ENCODE results near the gene LAMC3. TPM values are rescaled to one million over a fixed set of nuclear protein-coding genes. Genes with fewer than 3 reads are reported as not detected.

The LAMC3 gene
- polyA plus RNA-seq, 1 of the 3 experiments (the other 2 are of a cell fraction), result 0.07 TPM

- H3K9me2 ChIP-seq, result no peaks in the 10 kb centered on the region
- 2% methylated on average over 22 of the region's 61 CpGs for WGBS (ENCODE audit: low lambda C conversion rate)
- peak within 1 kb of the TSS; percentile 99 for H2AFZ ChIP-seq (ENCODE audit: low read depth)
- peak within 1 kb of the TSS; percentile 66 to 74 for H3K27ac ChIP-seq (ENCODE audit: low read depth in 2 of 2, low read length in 1 of 2)
- H3K4me2 ChIP-seq, result peak within 1 kb of the TSS; percentile 93
- peaks cover 43% of the 10 kb centered on the region for H3K79me2 ChIP-seq (ENCODE audit: insufficient read depth)
- CTCF ChIA-PET, result interaction anchor here (1.3 to 2.1 kb wide), 5 partner anchors 12 to 79 kb away, joined by 3 to 8 read pairs (median 5); no protein-coding TSS in a partner anchor
- H3K4me1 ChIP-seq (ENCODE audit: control insufficient read depth in 1 of 2, insufficient read depth in 2 of 2, low read depth in 1 of 2, low read length in 1 of 2), result peaks cover 10% of the 10 kb centered on the region in 2 experiments; a peak in 2 of 4 replicates
- H3K36me3 ChIP-seq (replicated peaks in 1 of 2; ENCODE audit: control insufficient read depth in 1 of 2, insufficient read depth in 2 of 2, low read length in 1 of 2), result peaks cover 21 to 35% of the 10 kb centered on the region in 2 experiments
- peak within 1 kb of the TSS; percentile 84 for H3K9ac ChIP-seq
- no peaks in the 10 kb centered on the region for H3K9me3 ChIP-seq
- H3K27me3 ChIP-seq (ENCODE audit: insufficient read depth), result no peaks in the 10 kb centered on the region
- peak within 1 kb of the TSS; percentile 85 to 92 for H3K4me3 ChIP-seq (ENCODE audit: low read depth in 2 of 2, low read length in 1 of 2)
- H3F3A ChIP-seq (replicated peaks; ENCODE audit: insufficient read depth), result peaks cover 6% of the 10 kb centered on the region
- peak; percentile 98 for DNase-seq
- POLR2A ChIA-PET, result interaction anchor here (0.6 to 1.4 kb wide), 8 partner anchors 8 to 248 kb away, joined by 3 to 13 read pairs (median 3); no protein-coding TSS in a partner anchor
- TF ChIP-seq GATA2 (CRISPR knock-in tag; IDR thresholded peaks at IDR 0.05), result no peak
- peak; percentile 90 for TF ChIP-seq NRF1 (IDR thresholded peaks at IDR 0.05; ENCODE audit: low read depth, low read length)
- peak; percentile 97 for TF ChIP-seq CHD2 (IDR thresholded peaks at IDR 0.05; ENCODE audit: low read length, partially characterized antibody)
- TF ChIP-seq SIN3A (IDR thresholded peaks at IDR 0.05; ENCODE audit: borderline replicate concordance, low read depth, low read length), result peak; percentile 83; the same call in 1 of the 2 replicates
- TF ChIP-seq GABPA (IDR thresholded peaks at IDR 0.05; ENCODE audit: low read depth), result peak; percentile 98
- TF ChIP-seq TAF1 (IDR thresholded peaks at IDR 0.05; ENCODE audit: borderline replicate concordance, low read depth, low read length), result peak; percentile 85; the same call in 1 of the 2 replicates
- peak; percentile 68; the same call in 1 of the 2 replicates for TF ChIP-seq YY1 (IDR thresholded peaks at IDR 0.05; ENCODE audit: low read depth)
- peak; percentile 53; the same call in 1 of the 2 replicates for TF ChIP-seq NFIC (IDR thresholded peaks at IDR 0.05; ENCODE audit: borderline replicate concordance)
- TF ChIP-seq POLR2AphosphoS5 (IDR thresholded peaks at IDR 0.05; ENCODE audit: low read depth, low read length), result peak; percentile 94
- TF ChIP-seq RFX5 (IDR thresholded peaks at IDR 0.05; ENCODE audit: low read length), result peak; percentile 80; the same call in 1 of the 2 replicates
- TF ChIP-seq, protein P1, sequence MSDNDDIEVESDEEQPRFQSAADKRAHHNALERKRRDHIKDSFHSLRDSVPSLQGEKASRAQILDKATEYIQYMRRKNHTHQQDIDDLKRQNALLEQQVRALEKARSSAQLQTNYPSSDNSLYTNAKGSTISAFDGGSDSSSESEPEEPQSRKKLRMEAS (IDR thresholded peaks at IDR 0.05; ENCODE audit: low read depth), result peak; percentile 91
- TF ChIP-seq ZBTB33 (IDR thresholded peaks at IDR 0.05; ENCODE audit: borderline replicate concordance, low read depth), result peak; percentile 95
- TF ChIP-seq JUND (IDR thresholded peaks at IDR 0.05), result no peak
- TF ChIP-seq, protein P2, sequence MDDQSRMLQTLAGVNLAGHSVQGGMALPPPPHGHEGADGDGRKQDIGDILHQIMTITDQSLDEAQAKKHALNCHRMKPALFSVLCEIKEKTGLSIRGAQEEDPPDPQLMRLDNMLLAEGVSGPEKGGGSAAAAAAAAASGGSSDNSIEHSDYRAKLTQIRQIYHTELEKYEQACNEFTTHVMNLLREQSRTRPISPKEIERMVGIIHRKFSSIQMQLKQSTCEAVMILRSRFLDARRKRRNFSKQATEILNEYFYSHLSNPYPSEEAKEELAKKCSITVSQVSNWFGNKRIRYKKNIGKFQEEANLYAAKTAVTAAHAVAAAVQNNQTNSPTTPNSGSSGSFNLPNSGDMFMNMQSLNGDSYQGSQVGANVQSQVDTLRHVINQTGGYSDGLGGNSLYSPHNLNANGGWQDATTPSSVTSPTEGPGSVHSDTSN (IDR thresholded peaks at IDR 0.05), result no peak
- TF ChIP-seq USF1 (IDR thresholded peaks at IDR 0.05; ENCODE audit: borderline replicate concordance, low read depth), result no peak
- 0 out of 2 replicates have a peak, but pooled peaks have one; percentile 14 for TF ChIP-seq FOXM1 (IDR thresholded peaks at IDR 0.05; ENCODE audit: low read depth)
- peak; percentile 95 for TF ChIP-seq ELF1 (IDR thresholded peaks at IDR 0.05)
- TF ChIP-seq EZH2phosphoT487 (IDR thresholded peaks at IDR 0.05; ENCODE audit: borderline replicate concordance, low read depth), result no peak
- TF ChIP-seq MXI1 (IDR thresholded peaks at IDR 0.05; ENCODE audit: low read depth, low read length), result peak; percentile 95
- H4K20me1 ChIP-seq (ENCODE audit: insufficient read depth), result no peaks in the 10 kb centered on the region
These were observed 116.5 kb downstream of the LAMC3 start, which contains the start of gene NUP214 for GRCh38 chr9:131125288-131126058. TSS of gene NUP214 (plus strand) at chr9:131125586. CDS start at chr9:131125705, 119 bp downstream.

Measured in SK-N-SH (cell line).